Measurements from ENCODE around the gene PUSL1.

The PUSL1 gene

DNA sequence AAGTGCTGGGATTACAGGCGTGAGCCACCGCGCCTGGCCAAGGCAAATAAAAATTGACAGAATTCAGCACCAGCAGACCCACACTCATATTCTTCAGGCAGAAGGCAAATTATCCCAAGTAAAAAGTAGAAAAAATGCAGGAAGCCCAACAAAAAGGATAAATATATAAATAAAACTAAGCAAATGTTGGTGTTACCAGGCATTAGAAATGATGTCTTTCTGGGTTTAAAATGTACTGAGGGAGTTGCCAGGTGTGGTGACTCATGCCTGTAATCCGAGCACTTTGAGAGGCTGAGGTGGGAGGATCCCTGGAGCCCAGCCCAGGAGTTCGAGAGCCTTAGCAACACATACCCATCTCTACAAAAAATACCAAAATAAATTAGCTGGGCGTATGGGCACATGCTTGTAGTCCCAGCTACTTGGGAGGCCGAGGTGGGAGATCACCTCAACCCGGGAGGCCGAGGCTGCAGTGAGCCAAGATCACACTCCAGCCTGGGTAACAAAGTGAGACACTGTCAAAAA is 9.8 kb downstream of the PUSL1 start:
- no peak overlapping the region for H3K4me3 Mint-ChIP-seq

DNA sequence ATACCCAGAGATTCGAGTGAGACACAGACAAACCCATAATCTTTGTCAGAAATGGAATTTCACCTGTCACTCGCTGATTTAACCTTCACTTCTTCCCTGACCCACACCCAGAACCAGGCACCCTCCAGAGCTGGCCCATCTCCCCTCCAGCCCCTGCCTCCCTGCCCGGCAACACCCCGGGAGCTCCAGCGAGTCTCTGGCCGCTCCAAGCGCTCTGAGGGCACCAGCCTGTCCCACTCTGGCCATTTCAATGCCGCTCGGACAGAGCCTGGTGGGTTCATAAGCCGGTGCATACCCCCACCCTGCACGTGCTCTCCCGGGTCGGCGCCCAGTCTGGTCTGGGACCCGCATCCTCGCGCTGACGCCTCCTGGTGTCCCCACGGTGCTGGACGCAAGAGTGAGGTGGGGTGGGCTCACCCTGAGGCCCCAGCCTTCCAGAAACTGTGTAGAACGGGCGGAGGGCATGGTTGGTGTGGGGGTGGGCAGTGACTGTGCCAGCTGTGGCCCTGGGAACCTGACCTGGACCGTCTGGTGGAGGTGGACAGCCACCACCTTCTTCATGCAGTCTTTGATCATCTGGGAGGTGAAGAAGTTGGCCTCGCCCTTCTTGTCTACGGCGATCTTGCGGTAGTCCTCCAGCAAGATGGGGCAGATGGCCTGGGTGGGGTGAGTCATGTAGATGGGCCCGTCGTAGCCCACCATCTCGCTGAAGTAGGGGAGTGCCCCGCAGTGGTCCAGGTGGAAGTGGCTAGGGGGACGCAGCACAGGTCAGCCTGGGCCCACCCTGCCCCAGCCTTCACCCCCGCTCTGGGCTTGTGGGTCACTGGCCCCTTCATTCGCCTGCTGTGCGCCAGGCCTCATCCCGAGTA is 10.6 kb downstream of the PUSL1 start:
- no peak for DNase-seq
- Mint-ChIP-seq H3K36me3 (ENCODE audit: low read depth) (peaks cover 20% of the 10 kb centered on the region), H3K9me3 (no peaks in the 10 kb centered on the region), H3K27me3 (ENCODE audit: low read depth, poor library complexity) (peaks cover 11% of the 10 kb centered on the region), H3K27ac (peak overlapping the region; percentile 78), H3K4me1 (peaks cover 63% of the 10 kb centered on the region), H3K4me3 (no peak overlapping the region)
- TF ChIP-seq, protein P1, sequence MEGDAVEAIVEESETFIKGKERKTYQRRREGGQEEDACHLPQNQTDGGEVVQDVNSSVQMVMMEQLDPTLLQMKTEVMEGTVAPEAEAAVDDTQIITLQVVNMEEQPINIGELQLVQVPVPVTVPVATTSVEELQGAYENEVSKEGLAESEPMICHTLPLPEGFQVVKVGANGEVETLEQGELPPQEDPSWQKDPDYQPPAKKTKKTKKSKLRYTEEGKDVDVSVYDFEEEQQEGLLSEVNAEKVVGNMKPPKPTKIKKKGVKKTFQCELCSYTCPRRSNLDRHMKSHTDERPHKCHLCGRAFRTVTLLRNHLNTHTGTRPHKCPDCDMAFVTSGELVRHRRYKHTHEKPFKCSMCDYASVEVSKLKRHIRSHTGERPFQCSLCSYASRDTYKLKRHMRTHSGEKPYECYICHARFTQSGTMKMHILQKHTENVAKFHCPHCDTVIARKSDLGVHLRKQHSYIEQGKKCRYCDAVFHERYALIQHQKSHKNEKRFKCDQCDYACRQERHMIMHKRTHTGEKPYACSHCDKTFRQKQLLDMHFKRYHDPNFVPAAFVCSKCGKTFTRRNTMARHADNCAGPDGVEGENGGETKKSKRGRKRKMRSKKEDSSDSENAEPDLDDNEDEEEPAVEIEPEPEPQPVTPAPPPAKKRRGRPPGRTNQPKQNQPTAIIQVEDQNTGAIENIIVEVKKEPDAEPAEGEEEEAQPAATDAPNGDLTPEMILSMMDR (IDR thresholded peaks at IDR 0.05): no peak

More for the DNA sequence above, 9.8 kb downstream of the PUSL1 start:
- Mint-ChIP-seq H3K4me1 (peaks cover 56% of the 10 kb centered on the region), H3K36me3 (ENCODE audit: low read depth) (peaks cover 26% of the 10 kb centered on the region), H3K27me3 (ENCODE audit: low read depth, poor library complexity) (peaks cover 8% of the 10 kb centered on the region), H3K9me3 (no peaks in the 10 kb centered on the region), H3K27ac (no peak overlapping the region)
- DNase-seq: no peak
- TF ChIP-seq, protein P1 (IDR thresholded peaks at IDR 0.05): no peak

DNA sequence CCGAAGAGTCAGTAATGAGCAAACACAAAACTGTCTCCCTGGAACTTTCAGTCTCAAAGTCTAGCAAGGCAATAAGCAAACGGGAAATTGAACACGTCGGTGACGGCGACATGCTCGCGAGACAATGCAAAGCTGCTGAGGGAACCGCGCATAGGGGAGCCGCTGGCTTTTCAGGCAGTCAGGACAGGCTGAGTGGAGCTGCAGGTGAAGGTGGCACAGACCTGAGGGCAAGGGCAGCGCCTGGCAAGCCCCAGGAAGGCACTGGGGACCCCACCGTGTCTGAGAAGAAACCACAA is 11.2 kb downstream of the PUSL1 start:
- Mint-ChIP-seq H3K27ac (peak overlapping the region; percentile 78), H3K27me3 (ENCODE audit: low read depth, poor library complexity) (peaks cover 11% of the 10 kb centered on the region)
- no peak for DNase-seq

DNA sequence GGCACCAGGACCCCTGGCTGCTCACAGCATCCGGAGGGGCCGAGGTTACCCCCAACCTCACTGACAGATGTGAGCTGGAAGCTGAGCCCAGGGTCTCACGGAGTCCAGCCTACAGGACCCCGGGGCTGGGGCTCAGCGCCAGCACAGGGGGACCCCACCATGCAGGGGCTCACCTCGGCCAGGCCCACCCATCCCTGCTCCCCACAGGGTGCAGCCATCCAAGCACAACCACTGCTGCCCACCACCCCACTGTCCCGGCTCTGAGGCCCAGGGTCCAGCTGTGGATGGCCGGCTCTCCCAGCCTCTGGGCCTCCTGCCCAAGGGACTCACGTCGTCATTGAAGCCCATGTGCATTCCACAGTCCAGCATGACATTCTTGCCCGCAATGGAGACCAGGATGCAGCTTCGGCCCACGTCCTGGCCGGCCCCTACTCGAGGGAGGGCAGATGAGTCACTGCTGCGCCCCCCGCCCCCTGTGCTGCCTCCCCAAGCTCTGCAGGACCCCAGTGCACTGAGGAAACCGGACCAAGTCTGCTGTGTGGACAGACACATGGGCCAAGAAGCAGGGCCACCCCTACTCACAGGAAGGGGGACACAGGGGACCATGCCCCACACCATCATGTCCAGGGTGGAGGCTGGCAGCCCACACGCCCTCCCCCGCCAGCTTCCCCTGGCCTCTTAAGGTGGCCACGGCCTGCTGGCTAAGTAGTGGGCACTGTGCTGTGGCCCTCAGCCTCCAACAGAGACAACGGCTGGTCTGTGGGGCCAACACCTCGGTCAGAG is 12.5 kb downstream of the PUSL1 start:
- TF ChIP-seq, protein P1 (IDR thresholded peaks at IDR 0.05): no peak
- no peak for DNase-seq
- peaks cover 51% of the 10 kb centered on the region for H3K4me1 Mint-ChIP-seq
- no peaks in the 10 kb centered on the region for H3K9me3 Mint-ChIP-seq
- H3K36me3 Mint-ChIP-seq (ENCODE audit: low read depth): peaks cover 16% of the 10 kb centered on the region
- H3K27ac Mint-ChIP-seq: no peak overlapping the region
- peaks cover 11% of the 10 kb centered on the region for H3K27me3 Mint-ChIP-seq (ENCODE audit: low read depth, poor library complexity)
- no peak overlapping the region for H3K4me3 Mint-ChIP-seq

More for the DNA sequence above, 11.2 kb downstream of the PUSL1 start:
- no peaks in the 10 kb centered on the region for H3K9me3 Mint-ChIP-seq
- H3K4me1 Mint-ChIP-seq: peaks cover 63% of the 10 kb centered on the region
- H3K36me3 Mint-ChIP-seq (ENCODE audit: low read depth): peaks cover 20% of the 10 kb centered on the region
- TF ChIP-seq, protein P1 (IDR thresholded peaks at IDR 0.05): no peak
- no peak overlapping the region for H3K4me3 Mint-ChIP-seq

DNA sequence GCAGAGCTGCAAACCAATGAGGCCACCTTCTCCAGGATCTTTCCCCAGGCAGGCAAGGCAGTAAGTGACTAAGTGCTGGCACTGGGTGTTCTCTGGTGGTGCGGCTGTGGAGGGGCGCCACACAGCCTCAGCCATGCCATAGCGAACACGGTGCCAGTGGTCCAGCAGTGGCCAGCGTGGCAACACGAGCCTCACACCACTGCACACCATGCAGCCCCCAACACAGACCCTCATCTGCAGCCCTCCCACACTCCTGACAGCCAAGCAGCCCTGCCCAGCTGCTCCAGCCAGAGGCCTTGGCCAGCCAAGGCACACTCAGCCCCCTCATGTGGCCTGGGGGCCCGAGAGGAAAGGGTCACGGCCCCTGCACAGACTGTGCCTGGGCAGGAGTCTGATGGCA is 13.1 kb downstream of the PUSL1 start:
- peaks cover 12% of the 10 kb centered on the region for H3K36me3 Mint-ChIP-seq (ENCODE audit: low read depth)
- no peak overlapping the region for H3K27ac Mint-ChIP-seq

More for the DNA sequence above, 13.1 kb downstream of the PUSL1 start:
- no peaks in the 10 kb centered on the region for H3K9me3 Mint-ChIP-seq
- TF ChIP-seq, protein P1 (IDR thresholded peaks at IDR 0.05): no peak
- no peak for DNase-seq
- peaks cover 11% of the 10 kb centered on the region for H3K27me3 Mint-ChIP-seq (ENCODE audit: low read depth, poor library complexity)
- H3K4me1 Mint-ChIP-seq: peaks cover 46% of the 10 kb centered on the region
- H3K4me3 Mint-ChIP-seq: no peak overlapping the region
